ENCODE results near the gene GVQW3.

GVQW3 gene

GRCh38 chr11:76355172-76355571, 26.0 kb upstream of the GVQW3 start (continued):
- TF ChIP-seq ZNF280C (tag by site-specific recombination; IDR thresholded peaks at IDR 0.05) (no peak), ZBTB1 (tag by site-specific recombination; IDR thresholded peaks at IDR 0.05) (no peak), ZNF501 (tag by site-specific recombination; IDR thresholded peaks at IDR 0.05) (no peak), ZNF184 (tag by site-specific recombination; IDR thresholded peaks at IDR 0.05) (no peak), ZNF510 (tag by site-specific recombination; IDR thresholded peaks at IDR 0.05; ENCODE audit: insufficient replicate concordance) (no peak), ZNF169 (tag by site-specific recombination; IDR thresholded peaks at IDR 0.05) (no peak), ZNF391 (tag by site-specific recombination; IDR thresholded peaks at IDR 0.05; ENCODE audit: borderline replicate concordance, low read depth) (no peak), GFI1B (tag by site-specific recombination; IDR thresholded peaks at IDR 0.05) (no peak), INSM2 (tag by site-specific recombination; IDR thresholded peaks at IDR 0.05) (no peak), ZNF138 (tag by site-specific recombination; IDR thresholded peaks at IDR 0.05; ENCODE audit: borderline replicate concordance) (no peak), ZNF561 (tag by site-specific recombination; IDR thresholded peaks at IDR 0.05; ENCODE audit: borderline replicate concordance) (no peak), ZNF133 (tag by site-specific recombination; IDR thresholded peaks at IDR 0.05) (no peak)

GRCh38 chr11:76361374-76361773, 19.7 kb upstream of the GVQW3 start:
- H3K4me1 ChIP-seq (ENCODE audit: control insufficient read depth, insufficient read depth, low read length) = no peaks in the 10 kb centered on the region; the same call in 1 of the 2 replicates
- POLR2A ChIA-PET = no interaction called here
- H3K9me3 ChIP-seq (ENCODE audit: control insufficient read depth, insufficient read depth, low read depth, low read length) = no peaks in the 10 kb centered on the region
- CTCF ChIA-PET = no interaction called here
- H3K4me3 ChIP-seq (ENCODE audit: low read depth, low read length) = no peak overlapping the region
- H3K27ac ChIP-seq (ENCODE audit: extremely low read depth, low read depth, low read length) = no peak overlapping the region
- TF ChIP-seq ZSCAN5A (tag by site-specific recombination; IDR thresholded peaks at IDR 0.05) (no peak), ZNF621 (tag by site-specific recombination; IDR thresholded peaks at IDR 0.05) (no peak), ZNF248 (tag by site-specific recombination; IDR thresholded peaks at IDR 0.05) (no peak), ZNF501 (tag by site-specific recombination; IDR thresholded peaks at IDR 0.05) (no peak), ZNF140 (tag by site-specific recombination; IDR thresholded peaks at IDR 0.05) (no peak), INSM2 (tag by site-specific recombination; IDR thresholded peaks at IDR 0.05) (no peak), ZNF677 (tag by site-specific recombination; IDR thresholded peaks at IDR 0.05) (no peak), ZNF324 (tag by site-specific recombination; IDR thresholded peaks at IDR 0.05) (no peak), ZNF843 (tag by site-specific recombination; IDR thresholded peaks at IDR 0.05) (no peak)
- peaks cover 3 to 26% of the 10 kb centered on the region in 2 experiments; a peak in 2 of 3 replicates for H3K36me3 ChIP-seq (ENCODE audit: control insufficient read depth in 2 of 2, insufficient read depth in 1 of 2, low read length in 2 of 2)
